ENCODE measurements around the gene EPHA4.
"Not testable (repeated sequence)": the region's sequence is repeated elsewhere in the genome, so short reads cannot be mapped to it uniquely, and the experiment has no call there.

EPHA4 gene

DNA sequence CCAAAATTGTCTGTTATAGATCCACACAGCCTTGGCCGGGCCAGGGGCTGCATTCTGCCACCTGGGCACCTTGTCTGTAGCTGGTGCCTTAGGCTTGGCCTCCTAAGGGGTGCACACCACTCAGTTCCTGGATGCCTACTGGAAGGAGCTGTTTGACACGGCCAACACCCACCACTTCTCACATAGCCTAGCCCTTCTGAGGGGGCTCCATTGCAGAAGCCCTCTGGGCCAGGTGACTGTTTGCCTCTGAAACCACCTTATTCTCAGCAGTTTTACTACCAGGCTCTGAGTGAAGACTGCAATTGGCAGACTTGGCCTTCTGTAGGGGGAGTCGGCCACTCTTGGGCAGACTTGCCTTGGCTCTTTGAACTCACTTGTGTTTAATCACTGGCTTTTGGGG is 39.5 kb downstream of the EPHA4 start:
- no peak for DNase-seq

DNA sequence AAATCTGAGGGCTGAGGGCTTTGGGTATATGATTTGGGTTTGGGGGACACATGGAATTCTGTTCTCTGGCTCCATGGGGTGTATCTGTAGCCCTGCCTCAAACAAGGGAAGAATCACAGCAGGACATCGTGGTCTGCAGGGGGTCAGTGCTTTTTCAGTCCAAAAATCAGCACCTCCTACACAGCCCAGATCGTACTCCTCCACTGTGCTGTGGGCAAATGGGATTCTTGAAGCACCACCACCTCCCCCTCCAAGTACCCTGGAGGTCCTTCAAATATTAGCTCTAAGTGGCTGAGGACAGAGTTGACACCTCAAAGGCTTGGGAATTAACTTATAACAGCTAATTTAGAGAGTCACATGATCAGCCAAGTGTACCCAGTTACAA is 41.5 kb downstream of the EPHA4 start:
- no peak for DNase-seq

DNA sequence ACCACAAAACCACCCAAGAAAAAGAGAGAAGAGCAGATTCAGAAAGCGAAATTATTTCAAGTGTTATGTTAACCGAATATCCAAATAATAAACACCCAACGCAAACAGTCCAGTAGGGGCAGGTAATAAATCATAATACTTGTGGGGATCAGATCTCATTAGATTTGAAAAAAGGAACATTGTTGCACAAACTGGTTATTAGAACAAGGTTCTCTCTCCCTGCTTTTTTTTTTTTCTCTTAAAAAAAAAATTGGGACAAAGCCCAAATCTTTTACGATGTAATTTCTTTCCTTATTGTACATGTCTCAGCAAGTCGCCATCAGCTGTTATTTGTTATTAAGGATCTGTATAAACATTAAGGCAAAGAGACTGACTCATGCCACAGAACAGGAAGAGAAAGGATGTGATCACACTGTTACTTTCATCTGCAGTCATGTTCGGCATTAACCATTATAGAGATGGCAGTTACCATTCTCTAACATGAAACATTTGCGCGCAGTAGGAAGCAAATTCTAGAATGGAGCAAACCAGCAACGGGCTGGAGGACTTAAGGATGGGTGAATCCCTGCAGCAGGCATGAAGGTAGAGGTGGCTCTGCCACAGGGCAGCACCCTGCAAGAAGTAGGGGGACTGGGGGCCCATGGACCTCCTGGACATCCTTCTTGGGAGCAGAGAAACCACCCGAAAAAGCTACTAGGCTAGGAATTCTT is 42.0 kb downstream of the EPHA4 start:
- DNase-seq, result peak; percentile 6

DNA sequence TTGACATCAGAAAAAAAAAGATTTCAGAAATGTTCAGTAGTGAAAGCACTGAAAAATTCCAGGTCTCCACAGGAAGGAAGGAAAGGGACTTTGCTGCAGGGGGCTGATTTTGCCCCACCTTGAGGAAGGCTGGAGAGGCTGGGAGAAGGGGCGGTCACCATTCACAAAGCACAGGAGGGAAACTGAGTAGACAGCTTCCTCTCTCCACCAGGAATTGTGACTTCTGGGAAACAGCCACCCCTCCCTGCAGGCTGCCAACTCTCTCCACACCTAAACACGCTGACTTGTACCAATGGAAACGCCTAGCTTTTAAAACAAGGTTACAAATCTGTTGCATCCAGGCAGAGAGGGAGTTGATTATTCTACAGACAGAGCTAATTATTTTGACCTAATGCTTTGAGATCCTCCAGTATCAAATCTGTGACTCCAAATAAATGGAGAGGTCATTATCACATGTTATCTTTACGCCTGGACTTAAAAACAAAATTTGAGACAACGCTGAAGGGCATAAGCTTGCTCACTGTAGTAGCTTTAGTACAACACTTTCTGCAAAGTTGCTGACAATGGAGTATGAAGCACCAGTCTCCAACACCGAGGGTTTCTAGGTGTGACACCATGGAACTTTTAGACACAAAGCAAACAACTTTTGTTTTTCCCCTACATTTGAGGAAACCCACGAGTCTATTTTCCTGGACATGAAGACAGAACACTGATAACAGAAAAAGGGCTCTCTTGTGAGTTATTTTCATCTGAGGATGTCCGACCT is 42.7 kb downstream of the EPHA4 start:
- DNase-seq, result no peak

DNA sequence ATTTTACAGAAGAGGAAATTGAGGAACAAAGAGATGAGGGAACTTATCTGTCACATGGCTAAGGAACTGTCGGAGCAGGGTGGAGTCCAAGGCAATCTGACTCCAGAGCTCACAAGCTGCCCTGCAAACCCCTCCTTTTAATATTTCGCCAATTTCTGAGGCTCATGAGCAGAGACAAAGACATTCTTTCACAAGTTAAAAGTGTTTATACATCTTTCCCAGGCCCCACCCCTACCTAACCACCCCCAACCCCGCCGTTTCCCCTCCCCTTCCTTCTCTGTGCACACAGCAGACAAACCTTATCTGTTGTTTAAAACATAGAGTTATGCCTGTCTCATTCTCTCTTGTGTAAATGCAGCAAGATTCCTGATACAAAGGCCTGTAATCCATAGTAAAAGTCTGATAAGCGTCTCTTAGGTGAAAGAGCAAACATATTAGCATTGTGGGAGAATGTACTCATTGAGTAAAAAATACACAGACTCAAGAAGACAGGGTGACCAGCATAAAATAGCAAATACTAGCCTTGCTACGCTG is 44.3 kb downstream of the EPHA4 start:
- no peak for DNase-seq

DNA sequence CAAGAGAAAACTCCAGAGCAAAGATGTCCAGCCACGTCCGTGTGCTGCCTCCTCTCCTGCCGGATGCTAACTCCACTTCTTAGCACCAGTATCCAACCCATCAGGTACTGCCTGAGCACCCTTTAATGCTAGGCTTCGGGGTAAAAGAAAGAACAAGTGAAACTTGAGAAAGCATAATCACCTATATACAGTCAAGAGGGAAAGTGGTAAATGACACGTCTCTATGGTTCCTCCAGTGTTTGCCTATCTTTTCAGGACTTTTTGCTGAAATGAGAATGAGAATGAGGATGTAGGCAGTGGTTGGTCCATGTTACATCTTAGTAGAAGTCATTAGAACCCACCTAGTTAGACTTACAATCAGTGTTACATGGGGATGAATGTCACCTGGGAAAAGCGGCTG is 47.9 kb downstream of the EPHA4 start:
- no peak for DNase-seq

DNA sequence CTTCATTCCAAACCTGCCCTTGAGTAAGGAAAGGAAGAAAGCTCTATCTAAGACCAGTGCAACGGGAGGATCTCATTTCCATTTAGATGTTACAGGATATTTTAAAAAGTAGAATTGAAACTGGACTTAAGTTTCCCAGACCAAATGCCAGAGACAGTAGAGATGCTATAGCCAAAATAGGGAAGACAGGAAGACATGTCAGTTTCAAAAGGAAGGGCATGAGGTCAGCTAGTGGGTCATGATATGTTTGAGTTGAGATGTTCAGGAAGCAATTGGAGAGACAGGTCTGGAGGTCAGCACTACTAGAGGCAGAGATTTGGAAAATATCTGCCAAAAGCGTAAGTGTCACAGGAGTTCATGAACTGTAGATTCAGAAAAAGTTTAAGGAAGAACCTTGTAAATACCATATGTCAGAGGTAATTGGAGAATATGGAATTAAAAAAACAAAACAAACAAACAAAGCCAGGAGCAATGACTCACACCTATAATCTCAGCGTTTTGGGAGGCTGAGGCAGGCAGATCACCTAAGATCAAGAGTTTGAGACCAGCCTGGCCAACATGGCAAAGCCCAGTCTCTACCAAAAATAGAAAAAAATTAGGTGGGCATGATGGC is 50.8 kb downstream of the EPHA4 start:
- DNase-seq, result peak; percentile 50

DNA sequence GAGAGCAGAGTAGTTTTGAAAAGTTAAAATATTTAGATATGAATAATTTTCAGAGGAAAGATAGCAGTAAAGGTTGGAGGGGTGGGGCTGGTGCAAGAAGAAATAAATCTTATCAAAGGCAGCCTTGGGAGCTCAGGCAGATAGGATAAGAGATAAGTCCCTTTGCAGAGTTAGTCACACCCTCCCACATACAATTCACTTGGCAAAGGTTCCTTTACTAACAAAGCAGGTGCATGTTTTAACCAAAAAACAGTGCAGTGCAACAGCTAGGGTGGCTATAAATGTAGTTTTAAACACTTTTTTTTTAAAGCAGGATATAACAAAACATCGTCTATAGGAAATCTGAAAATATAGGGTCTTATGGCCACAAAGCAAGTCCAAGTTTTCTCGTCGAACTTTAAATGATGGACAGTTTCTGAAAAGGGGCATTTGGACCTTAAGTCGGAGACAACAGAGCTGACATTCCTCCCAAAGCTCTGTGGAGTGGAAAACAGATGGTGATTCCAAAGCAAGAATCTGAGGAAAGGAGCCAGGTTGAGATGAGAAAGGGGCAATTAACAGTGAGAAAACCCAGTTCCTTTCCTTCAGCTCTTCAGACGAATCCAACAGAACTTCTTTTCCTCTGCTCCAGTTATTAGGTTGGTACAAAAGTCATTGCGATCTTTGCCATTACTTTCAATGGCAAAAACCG is 53.0 kb downstream of the EPHA4 start:
- no peak for DNase-seq

DNA sequence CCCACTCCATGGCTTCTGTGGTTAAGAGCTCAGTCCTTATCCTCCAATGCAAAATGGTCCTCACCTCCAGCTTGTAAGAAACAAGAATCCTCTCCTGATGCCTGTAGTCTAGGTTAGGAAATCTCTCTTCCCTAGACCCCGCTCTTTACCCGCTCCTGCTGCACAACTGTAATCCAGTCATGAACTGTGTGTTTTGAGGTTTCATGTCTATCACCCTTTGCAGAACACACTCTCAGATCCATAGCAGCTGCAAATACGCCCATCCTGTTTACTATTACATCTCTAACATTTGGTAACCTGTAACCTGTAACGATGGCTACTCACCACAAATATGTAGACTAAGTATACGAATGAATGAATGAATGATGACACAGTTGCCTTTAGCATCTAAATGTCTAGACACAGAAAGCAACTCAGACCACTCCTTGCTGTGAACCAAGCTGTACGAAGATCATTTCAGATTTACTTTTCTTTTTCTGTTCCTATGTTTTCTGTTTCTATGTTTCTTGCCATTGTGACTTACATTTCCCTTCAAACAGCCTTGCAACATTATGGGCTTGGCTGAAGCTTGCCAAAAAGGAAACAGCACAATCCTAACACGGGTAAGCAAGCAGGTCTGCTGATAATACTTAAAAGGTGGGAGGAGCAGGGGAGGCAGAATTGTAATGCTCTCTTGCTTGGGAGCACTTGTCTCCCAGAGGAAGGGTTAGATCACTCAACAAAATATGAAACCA is 53.7 kb downstream of the EPHA4 start:
- no peak for DNase-seq

DNA sequence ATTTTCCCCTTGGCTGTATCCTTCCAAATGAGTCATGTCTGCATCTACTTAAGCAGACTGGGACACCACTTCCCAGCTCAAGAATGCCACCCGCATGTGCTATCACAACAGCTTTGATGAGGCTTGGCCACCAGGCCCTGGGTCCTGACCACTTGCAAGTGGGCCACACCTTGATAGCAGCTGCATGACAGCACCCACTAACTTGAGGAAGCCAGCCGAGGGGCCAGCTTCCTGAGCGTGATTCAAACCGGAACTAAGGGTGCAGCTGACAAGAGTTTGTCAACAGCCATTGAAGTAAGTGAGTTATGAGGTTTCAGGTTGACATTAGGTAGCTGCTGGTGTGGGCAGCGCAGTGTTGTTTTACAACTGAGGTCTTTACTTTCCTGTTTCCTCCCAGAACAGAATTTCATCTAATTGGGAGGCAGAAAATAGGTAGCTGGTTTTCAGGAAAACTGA is 54.4 kb downstream of the EPHA4 start:
- DNase-seq, result peak; percentile 15

DNA sequence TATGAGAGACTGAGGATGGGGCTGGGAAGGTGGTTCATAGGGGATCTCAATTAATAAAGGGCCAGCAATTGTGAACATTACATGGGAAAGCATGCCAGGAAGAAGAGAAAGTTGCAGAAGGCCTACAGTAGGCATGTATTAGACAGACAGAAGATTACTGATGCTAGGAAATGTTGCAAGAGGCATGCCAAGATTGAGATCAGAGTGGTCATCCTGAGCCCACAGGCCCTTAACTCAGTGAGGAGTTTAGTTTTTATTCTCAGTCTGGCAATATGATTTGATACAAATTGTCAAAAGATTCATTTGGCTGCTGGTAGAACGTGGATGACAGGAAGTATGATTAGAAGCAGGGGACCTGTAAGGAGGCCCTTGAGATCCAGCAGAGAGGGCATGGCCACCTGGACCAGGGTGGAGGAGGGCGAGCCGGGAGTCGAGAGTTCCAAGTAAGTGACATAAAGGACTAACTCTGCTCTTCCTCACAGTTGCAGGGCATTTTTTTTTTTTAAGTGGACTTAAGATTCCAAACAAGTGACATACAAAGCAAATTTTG is 54.9 kb downstream of the EPHA4 start:
- no peak for DNase-seq

DNA sequence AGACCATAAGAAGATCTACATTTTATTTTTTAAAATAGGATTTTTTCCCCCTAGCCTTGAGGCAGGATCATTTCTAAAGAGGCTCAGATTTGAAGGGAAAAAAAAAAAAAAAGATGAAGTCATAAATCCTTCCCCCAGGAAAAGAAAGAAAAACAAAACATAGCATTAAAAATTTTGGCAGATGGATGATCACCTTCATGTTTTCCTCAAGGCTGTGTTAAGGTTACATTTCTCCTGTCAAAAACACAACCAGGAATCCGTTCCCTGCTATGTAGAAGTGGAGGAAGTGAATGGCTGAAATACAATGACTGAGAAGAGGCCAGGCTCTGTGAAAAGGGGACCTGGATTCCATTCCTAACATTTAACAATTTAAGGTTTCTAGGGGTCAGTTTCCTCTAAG is 56.2 kb downstream of the EPHA4 start:
- no peak for DNase-seq

DNA sequence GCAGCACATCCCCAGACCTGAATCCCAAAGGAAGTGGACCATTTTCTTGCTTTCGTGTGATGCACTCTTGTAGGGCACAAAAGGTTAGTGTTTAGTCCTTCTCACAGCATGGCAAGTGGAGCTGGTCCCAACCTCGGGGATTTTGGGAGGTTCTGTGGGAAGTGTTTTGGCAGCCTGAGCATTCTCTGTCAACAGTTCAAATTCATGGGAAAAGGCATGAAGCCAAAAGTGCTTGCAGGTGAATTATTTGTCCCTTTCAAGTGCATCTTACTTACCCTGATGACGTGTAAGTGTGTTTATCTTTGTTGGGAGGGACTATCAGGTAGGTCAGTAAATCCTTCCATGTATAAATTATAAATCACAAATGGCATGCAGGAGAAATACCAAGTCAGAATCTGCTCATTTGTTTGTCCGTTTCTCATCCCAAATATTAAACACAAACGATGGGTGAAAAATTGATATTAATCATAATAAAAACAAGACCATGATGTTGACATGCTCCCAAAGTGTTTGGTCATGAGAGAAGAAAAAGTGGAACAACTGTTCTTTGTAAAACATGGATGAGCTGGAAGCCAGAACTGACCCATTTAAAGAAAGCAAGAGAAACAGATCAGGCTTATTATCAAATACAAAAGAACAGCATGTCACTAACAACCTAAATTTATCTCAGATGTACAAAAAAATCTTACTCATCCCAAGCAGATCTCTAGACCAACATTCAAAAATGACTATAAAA is 57.6 kb downstream of the EPHA4 start:
- DNase-seq, result no peak

DNA sequence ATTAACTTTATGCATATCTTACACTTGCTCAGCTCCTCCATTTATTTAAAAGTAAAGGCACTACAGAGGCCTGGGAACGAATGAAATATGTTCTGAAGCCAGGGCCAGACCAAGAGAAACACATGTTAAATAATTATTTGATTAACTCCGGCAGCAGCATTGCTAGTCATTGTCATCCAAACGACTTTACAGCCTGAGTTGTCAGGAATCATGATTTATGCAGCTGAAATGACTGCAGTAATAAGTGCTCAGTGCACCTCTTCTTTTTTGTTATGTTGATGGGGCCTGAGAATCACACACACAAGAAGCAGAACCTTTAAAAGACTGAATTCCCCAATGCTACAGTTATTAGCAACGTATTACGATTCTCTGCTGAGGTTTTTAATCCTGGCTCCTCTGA is 58.9 kb downstream of the EPHA4 start:
- DNase-seq, result no peak

DNA sequence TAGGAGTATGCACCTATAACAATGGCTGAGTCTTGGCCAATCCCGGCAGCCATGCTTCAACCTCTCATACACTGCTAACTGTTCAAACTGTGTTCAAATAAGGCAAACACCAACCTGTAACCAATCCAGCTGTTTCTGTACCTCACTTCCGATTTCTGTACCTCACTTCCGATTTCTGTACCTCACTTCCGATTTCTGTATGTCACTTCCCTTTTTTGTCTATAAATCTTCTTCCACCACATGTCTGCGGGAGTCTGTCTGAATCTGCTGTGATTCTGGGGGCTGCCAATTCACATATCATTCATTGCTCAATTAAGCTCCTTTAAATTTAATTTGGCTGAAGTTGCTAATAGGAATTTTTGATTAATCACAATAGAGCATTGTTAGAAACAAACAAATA is 60.8 kb downstream of the EPHA4 start:
- not testable (repeated sequence) for DNase-seq

DNA sequence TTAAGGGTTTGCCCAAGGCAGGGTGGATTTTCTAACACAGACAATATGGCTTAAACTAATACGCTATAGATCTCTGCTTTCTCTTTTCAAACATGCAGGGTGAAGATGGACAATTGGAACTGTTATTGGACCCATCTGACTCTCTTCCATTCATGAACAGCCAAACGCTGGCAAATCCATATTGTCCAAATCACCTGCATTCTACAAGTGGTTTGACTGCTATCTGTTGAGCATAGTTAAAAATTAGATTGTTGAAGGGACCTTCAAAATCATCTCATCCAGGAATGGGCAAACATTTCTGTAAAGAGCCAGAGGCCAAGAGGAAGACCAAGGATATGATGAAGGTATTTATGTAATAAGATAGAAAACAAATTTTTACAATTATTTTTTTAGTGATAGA is 65.6 kb downstream of the EPHA4 start:
- DNase-seq, result no peak

DNA sequence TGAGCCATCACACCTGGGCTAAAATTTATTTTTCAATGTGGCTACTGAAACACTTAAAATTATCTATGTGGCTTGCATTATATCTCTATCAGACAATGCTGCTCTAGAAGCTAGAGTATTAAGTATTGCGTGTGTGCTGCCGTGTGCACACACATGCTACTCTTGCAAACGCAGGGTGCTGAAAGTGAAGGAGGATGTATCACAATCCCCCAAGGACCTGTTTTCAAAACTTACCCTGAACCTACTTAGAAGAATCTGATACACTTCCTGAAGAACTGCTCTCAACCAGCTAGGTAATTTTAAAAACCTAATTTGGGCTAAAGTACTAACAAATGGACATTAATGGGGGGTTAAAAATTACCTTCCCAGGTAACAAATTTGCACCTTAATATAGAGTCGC is 66.5 kb downstream of the EPHA4 start:
- no peak for DNase-seq

DNA sequence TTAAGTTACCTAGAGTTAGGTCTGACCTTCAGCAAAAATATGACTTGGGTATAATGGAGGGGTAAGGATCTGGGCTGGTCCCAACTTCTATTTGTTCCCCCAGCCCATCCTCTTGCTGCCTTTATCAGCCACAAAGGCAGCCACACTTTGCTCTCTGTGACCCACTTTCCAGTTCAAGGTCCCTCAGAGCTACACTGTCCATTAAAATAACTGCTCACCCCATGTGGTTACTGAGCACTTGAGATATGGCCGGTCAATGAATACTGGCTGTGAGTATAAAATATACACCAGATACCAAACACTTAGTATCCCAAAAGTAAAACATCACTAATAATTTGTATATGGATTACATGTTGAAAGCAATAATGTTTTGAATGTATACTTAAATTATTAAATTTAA is 67.2 kb downstream of the EPHA4 start:
- DNase-seq, result no peak

DNA sequence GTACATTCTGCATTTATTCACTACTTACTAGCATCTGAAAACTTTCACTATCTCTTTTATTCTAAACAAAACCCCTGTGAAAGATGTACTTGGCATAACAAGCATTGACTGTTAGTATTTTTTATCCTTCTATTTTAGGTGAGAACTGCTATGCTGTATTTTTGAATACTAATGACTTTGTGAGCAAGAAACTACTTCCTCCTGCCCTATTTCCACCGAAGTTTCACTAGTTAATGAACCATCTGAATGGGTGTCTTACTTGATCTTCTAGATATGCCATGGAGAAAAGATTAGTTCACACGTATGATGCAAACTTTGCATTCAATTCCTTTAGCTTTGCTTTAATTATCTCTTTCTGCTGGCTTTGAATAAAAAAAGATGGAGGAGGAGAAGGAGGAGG is 68.1 kb downstream of the EPHA4 start:
- DNase-seq, result no peak

DNA sequence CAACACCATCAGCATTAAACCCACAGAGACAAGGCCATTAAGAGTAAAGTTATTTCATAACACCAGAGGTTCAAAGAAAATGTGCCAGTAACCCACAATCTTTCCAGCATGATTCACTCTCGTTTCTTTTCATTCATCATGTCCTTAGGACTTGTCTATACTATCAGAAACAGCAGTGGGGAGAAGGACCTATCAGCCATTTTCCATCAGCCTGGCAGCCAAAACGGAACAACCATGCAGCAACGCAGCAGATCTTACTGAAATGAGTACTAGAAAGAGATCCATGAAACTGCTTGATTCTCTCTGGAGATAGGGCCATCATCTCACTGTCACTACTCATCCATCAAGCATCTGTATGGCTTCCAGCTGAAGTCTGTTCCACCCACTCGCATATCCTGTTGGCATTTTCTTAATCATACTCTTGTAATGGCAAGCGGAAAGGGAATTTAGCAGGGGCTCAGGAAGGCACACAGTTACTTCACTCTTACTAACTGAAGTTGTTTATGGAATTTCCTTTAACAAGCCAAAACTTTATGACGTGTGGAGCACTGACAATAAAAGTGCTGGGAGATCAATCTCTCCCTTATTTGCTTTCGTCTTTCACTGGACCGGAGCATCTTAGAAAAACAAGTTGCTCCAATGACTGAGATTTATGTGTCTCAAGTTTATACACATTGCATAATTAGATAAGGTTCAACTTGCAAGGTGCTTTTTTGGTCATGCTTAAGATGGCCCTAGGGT is 69.7 kb downstream of the EPHA4 start:
- DNase-seq, result no peak

DNA sequence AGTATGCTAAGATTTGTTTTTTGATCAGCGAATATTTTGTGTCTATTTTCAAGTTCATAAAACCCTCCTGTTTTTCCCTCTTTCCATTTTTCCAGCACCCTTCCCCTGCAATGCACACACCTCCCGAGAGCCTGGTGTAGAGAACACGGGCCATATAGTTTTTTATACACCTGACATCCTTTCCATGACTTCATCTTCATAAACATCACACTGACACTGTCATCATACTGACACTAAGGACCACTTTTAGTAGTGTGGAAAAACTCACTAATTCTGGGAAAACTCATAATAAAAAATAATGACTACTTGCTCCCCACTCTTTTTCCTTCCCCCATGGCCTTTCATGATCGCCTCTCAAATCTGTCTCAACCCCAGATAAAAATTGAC is 70.2 kb downstream of the EPHA4 start:
- no peak for DNase-seq
